Caco-2 (cell line): ENCODE measurements around the gene SIT1. TPM values are rescaled to one million over a fixed set of nuclear protein-coding genes. Genes with fewer than 3 reads are reported as not detected.
"Not testable (repeated sequence)": the region's sequence is repeated elsewhere in the genome, so short reads cannot be mapped to it uniquely, and the experiment has no call there.

Source experiments
- BruUV-seq: library from RNA; stranded (reverse); fragments of 400-500 nt; replicated peaks from 2 replicates; lab custom pipeline; 2021; lab: Mats Ljungman, UMichigan
- CTCF ChIA-PET: fragments of 300-600 bp; sonication (Branson Sonifier 250); formaldehyde crosslinking; loops from one replicate; lab custom pipeline; 2022; ENCODE audit warnings: antibody characterized with exemption; lab: Charles Lee
- POLR2A ChIA-PET: fragments of 300-600 bp; sonication (Branson Sonifier 250); formaldehyde crosslinking; loops from one replicate; lab custom pipeline; 2022; ENCODE audit warnings: antibody characterized with exemption; lab: Charles Lee
- DNase-seq, 2 experiments: peaks; one replicate each; pipeline versions ENCODE4 v3.0.0 to v3.0.0-alpha.2; 2020 to 2022
- H3K27me3 ChIP-seq: replicated peaks from 2 replicates; pipeline ENCODE4 v1.6.0; 2011; ENCODE audit warnings: low read length; ENCODE audit not compliant: control insufficient read depth, insufficient read depth
- H3K36me3 ChIP-seq: 2 replicates; pipeline ENCODE4 v1.5.1; 2011; ENCODE audit warnings: low read length; ENCODE audit not compliant: control insufficient read depth, insufficient read depth
- H3K4me1 ChIP-seq: fragments of 250-450 bp; sonication (Bioruptor Pico); 2 replicates; pipeline ENCODE4 v1.5.1; 2020; ENCODE audit warnings: mild to moderate bottlenecking
- H3K4me3 ChIP-seq: 2 replicates; pipeline ENCODE4 v1.5.1; 2011; ENCODE audit warnings: low read depth, mild to moderate bottlenecking, control low read depth, low read length
- H3K9me3 ChIP-seq: fragments of 250-450 bp; sonication (Bioruptor Pico); 2 replicates; pipeline ENCODE4 v1.5.1; 2020; ENCODE audit warnings: mild to moderate bottlenecking, moderate library complexity
- H3K27ac Mint-ChIP-seq: one replicate; pipeline ENCODE4 v1.8.0; 2022; ENCODE audit warnings: mixed read lengths; ENCODE audit not compliant: unreplicated experiment
- H3K27me3 Mint-ChIP-seq: one replicate; pipeline ENCODE4 v1.8.0; 2022; ENCODE audit warnings: mixed read lengths; ENCODE audit not compliant: insufficient read depth, unreplicated experiment
- H3K36me3 Mint-ChIP-seq: one replicate; pipeline ENCODE4 v1.8.0; 2022; ENCODE audit warnings: mild to moderate bottlenecking, mixed read lengths; ENCODE audit not compliant: insufficient read depth, unreplicated experiment
- H3K4me1 Mint-ChIP-seq: one replicate; pipeline ENCODE4 v1.8.0; 2022; ENCODE audit warnings: low read depth, mixed read lengths; ENCODE audit not compliant: unreplicated experiment
- H3K4me3 Mint-ChIP-seq: one replicate; pipeline ENCODE4 v1.8.0; 2022; ENCODE audit warnings: mild to moderate bottlenecking, moderate library complexity, mixed read lengths; ENCODE audit not compliant: unreplicated experiment
- H3K9me3 Mint-ChIP-seq: one replicate; pipeline ENCODE4 v1.8.0; 2022; ENCODE audit warnings: mixed read lengths; ENCODE audit not compliant: unreplicated experiment
- CTCF ChIP-seq, 2 experiments: fragments of 200-600 bp in 1 of 2; IDR thresholded peaks; 1 replicate in 1 of 2; 2 replicates in 1 of 2; pipeline versions ENCODE4 v1.5.1 to v1.8.0; 2011 to 2022; ENCODE audit warnings: antibody characterized with exemption in 1 of 2, control low read depth in 1 of 2, inconsistent platforms in 1 of 2, low read depth in 1 of 2, low read length in 1 of 2, mild to moderate bottlenecking in 1 of 2, moderate library complexity in 1 of 2; ENCODE audit not compliant: insufficient read depth in 1 of 2, severe bottlenecking in 1 of 2, unreplicated experiment in 1 of 2
- intact Hi-C: fragments of 100-400 bp; cut with micrococcal nuclease; formaldehyde crosslinking; loops from one replicate; pipeline ENCODE4 v1.10.0; 2022; ENCODE audit not compliant: unreplicated experiment
- total RNA-seq: library from RNA; stranded (reverse); gene quantifications from 2 replicates; pipeline ENCODE4 v1.2.3, GENCODE V29; 2022

SIT1 gene
- total RNA-seq, 1 experiment from 2014 or later, result not detected

GRCh38 chr9:35616681-35617459, 33.9 kb downstream of the SIT1 start:
- Mint-ChIP-seq H3K36me3 (no peaks in the 10 kb centered on the region), H3K27me3 (peaks cover 13% of the 10 kb centered on the region), H3K4me3 (peak overlapping the region; percentile 60), H3K4me1 (peaks cover 5% of the 10 kb centered on the region), H3K27ac (no peak overlapping the region), H3K9me3 (no peaks in the 10 kb centered on the region)
- Histone ChIP-seq H3K4me1 (no peaks in the 10 kb centered on the region), H3K27me3 (no peaks in the 10 kb centered on the region), H3K36me3 (no peaks in the 10 kb centered on the region), H3K4me3 (peak overlapping the region; percentile 20; the same call in 1 of the 2 replicates), H3K9me3 (no peaks in the 10 kb centered on the region)
- DNase-seq, result peak; percentile 22 to 49
- intact Hi-C loops, result no loop called here
- TF ChIP-seq CTCF (IDR thresholded peaks at IDR 0.05; ENCODE audit: insufficient read depth in 1 of 2, low read depth in 1 of 2, low read length in 1 of 2, severe bottlenecking in 1 of 2, unreplicated experiment in 1 of 2), result no peak
- no TSS peak for BruUV-seq
- POLR2A ChIA-PET, result interaction anchor here (0.6 to 0.8 kb wide), 2 partner anchors 13 to 30 kb away, joined by 4 to 6 read pairs; no protein-coding TSS in a partner anchor
- CTCF ChIA-PET, result no interaction called here

GRCh38 chr9:35615981-35616680, 34.6 kb downstream of the SIT1 start:
- no peaks in the 10 kb centered on the region for H3K36me3 Mint-ChIP-seq
- intact Hi-C loops, result no loop called here
- Histone ChIP-seq H3K9me3 (no peaks in the 10 kb centered on the region), H3K36me3 (no peaks in the 10 kb centered on the region), H3K27me3 (no peaks in the 10 kb centered on the region), H3K4me1 (no peaks in the 10 kb centered on the region), H3K4me3 (no peak overlapping the region)
- H3K4me1 Mint-ChIP-seq, result peaks cover 5% of the 10 kb centered on the region
- H3K9me3 Mint-ChIP-seq, result no peaks in the 10 kb centered on the region
- POLR2A ChIA-PET, result interaction anchor here (0.6 kb wide), 1 partner anchor 14 kb away, joined by 6 read pairs; no protein-coding TSS in a partner anchor
- no TSS peak for BruUV-seq
- DNase-seq, result no peak
- CTCF ChIA-PET, result no interaction called here
- peaks cover 13% of the 10 kb centered on the region for H3K27me3 Mint-ChIP-seq
- no peak for TF ChIP-seq CTCF (IDR thresholded peaks at IDR 0.05; ENCODE audit: insufficient read depth in 1 of 2, low read depth in 1 of 2, low read length in 1 of 2, severe bottlenecking in 1 of 2, unreplicated experiment in 1 of 2)
- H3K4me3 Mint-ChIP-seq, result peak overlapping the region; percentile 45
- H3K27ac Mint-ChIP-seq, result no peak overlapping the region

GRCh38 chr9:35612843-35613242, 37.9 kb downstream of the SIT1 start:
- H3K27me3 Mint-ChIP-seq, result peaks cover 13% of the 10 kb centered on the region

GRCh38 chr9:35612066-35612465, 38.7 kb downstream of the SIT1 start:
- POLR2A ChIA-PET, intact Hi-C loops: not testable (repeated sequence)

More at GRCh38 chr9:35612843-35613242, 37.9 kb downstream of the SIT1 start:
- BruUV-seq, result no TSS peak
- no peak for TF ChIP-seq CTCF (IDR thresholded peaks at IDR 0.05; ENCODE audit: insufficient read depth in 1 of 2, low read depth in 1 of 2, low read length in 1 of 2, severe bottlenecking in 1 of 2, unreplicated experiment in 1 of 2)
- H3K4me1 Mint-ChIP-seq, result peaks cover 5% of the 10 kb centered on the region
- no peaks in the 10 kb centered on the region for H3K9me3 Mint-ChIP-seq
- Histone ChIP-seq H3K4me3 (no peak overlapping the region), H3K36me3 (no peaks in the 10 kb centered on the region), H3K4me1 (no peaks in the 10 kb centered on the region), H3K27me3 (no peaks in the 10 kb centered on the region), H3K9me3 (no peaks in the 10 kb centered on the region)
- CTCF ChIA-PET, result interaction anchor here (1.1 kb wide), 1 partner anchor 9 kb away, joined by 3 read pairs; no protein-coding TSS in a partner anchor
- H3K27ac Mint-ChIP-seq, result no peak overlapping the region
- DNase-seq, result no peak
- intact Hi-C loops, result no loop called here
- POLR2A ChIA-PET, result no interaction called here
- no peaks in the 10 kb centered on the region for H3K36me3 Mint-ChIP-seq
- no peak overlapping the region for H3K4me3 Mint-ChIP-seq

More at GRCh38 chr9:35612066-35612465, 38.7 kb downstream of the SIT1 start:
- DNase-seq, H3K4me3 ChIP-seq, H3K27me3 ChIP-seq, H3K36me3 Mint-ChIP-seq, BruUV-seq, H3K4me3 Mint-ChIP-seq, H3K9me3 Mint-ChIP-seq, H3K9me3 ChIP-seq, H3K36me3 ChIP-seq, H3K27ac Mint-ChIP-seq, H3K4me1 Mint-ChIP-seq, H3K4me1 ChIP-seq: not testable (repeated sequence)
- CTCF ChIA-PET, result interaction anchor here (0.8 to 1.6 kb wide), 4 partner anchors 85 to 541 kb away, joined by 3 to 7 read pairs (median 4); no protein-coding TSS in a partner anchor
- peaks cover 10% of the 10 kb centered on the region for H3K27me3 Mint-ChIP-seq
